NCI-H774 (cell line): ENCODE data around the gene NTHL1.

Experiments used
- DNase-seq: peaks from one replicate; lab custom pipeline; 2025; lab: John Stamatoyannopoulos, UW

NTHL1 gene

DNA sequence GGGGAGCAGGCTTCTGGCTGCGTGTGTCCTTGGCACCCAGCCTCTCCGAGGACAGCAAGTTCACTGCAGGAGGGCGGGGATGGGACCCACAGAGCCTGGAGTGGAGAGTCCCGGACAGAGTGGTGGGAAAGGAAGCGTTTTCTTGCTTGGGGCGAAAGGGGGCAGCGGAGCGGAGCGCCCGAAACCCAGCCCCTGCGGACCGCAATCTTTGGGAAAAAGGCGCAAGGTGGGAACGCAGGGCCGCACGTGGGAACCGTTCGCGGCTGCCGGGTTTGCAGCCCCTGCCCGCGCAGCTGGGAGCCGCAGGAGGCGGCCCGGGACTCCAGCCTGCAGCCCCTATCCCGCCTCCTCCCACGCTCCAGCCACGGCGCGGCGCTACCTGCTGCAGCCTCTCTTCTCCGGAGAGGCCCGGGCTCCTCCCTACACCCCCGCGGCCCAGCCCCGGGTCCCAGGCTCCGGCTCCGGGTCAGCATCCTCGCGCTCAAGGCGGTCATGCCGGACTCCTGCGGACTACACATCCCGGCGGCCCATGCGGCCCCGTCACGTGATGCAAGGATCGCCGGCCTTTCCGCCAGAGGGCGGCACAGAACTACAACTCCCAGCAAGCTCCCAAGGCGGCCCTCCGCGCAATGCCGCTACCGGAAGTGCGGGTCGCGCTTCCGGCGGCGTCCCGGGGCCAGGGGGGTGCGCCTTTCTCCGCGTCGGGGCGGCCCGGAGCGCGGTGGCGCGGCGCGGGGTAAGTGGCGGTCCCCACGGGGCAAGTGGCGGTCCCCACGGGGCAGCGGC is at the start of gene NTHL1, which contains the start of gene TSC2:
TSS of gene NTHL1 (minus strand) at position 505 of the 786 bp plus-strand sequence. CDS start at position 494, 11 bp downstream.
TSS of gene TSC2 (plus strand) at position 656 of the 786 bp plus-strand sequence. CDS start 631 bp downstream, outside the sequence.
- peak; percentile 81 for DNase-seq

DNA sequence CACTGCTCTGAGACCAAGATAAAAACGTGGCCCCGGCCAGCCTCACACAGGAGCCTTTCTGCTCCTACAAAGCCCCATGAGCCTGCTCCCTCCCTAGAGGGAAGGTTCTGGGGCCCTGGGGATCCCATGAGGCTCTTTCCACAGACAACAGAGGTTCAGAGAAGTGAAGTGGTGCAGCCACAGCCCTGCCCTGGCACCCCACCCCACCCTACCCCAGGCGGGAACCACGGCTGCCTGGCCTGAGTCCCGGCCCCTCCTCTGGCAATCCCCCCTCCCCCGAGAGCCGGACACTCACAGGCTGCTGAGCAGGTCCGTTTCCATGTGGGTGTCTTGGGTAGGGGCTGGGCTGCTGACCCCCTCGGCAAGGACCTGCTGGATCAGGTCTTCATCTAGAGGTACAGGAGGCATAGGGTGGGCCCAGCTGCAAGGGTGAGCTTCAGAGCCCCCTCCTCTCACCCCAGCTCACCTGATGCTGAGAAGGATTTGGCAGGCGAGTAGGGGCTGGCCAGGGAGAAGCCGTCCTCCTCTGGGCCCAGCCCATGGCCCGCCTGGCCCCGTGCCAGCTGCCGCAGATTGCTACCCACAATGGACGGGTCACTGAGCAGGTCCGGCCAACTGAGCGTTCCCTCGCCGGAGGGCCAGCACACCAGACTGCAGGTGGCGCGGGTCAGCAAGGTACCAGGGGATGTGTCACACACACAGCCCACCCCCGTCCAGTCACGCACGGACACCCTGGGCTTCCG is 49.4 kb upstream of the NTHL1 start:
- no peak for DNase-seq

DNA sequence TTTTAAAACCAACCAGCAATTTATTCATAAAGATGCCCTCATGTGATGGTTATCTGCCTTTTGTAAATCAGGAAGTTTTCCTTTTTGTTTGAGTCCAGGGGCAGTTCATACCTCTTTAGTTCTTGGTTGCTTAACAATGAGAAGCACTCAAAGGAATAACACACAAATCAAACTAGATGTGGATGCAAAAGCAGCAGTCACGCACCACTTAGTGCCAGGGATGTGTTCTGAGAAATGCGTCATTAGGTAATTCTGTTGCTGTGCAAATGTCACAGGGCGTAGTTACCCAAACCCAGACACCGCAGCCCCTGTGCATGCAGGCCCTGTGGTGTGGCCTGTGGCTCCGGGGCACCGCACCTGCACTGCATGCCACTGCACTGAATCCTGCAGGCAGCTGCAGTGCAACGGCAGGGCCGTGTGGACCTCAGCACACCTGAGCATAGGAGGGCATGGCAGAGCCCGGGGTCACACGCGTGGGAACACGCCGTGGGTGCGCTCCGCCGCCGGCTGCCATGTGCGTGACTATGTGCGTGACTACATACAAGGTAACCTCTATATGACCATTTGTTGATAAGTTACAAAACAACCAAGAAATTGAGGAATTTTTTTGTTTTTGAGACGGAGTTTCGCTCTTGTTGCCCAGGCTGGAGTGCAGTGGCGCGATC is 48.4 kb upstream of the NTHL1 start:
- no peak for DNase-seq

DNA sequence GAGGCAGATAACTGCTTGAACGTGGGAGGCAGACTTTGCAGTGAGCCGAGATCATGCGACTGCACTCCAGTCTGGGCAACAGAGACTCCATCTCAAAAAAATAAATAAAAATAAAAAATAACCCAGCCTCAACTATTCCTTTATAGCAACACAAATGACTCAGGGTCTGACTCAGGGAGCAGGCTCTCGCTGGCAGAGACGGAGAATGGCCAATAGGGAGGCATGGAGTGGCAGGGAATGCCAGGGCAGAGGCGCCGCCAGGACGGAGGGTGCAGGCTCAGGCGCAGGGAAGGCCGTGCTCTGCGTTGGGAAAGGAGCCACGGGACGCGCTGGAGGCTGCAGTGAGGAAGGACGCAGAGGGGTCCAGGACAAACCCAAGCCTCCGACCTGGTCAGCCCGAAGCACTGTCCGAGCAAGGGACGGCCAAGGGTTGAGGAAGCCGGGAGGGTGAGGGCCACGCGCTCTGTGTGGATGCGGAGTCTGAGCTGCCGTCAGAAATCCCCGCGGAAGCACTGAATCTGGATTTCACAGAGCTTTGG is 47.8 kb upstream of the NTHL1 start:
- no peak for DNase-seq

DNA sequence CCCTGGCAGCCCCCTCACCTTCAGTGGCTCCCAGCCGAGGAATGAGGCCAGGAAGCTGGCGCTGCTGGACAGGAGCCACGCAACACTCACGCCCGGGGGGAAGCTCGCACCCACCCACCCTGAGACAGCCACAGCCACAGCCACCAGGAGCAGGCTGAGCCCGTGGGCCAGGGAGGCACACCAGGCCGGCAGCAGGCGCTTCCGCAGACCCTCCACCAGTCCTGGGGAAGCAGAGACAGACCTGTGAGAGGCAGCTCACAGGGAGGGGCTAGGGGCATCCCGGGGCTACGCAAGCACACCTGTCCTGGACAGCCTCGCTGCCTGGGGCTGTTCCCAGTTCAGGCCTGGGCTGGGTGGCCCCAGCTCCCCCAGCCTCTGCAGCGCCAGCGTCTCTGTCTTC is 46.2 kb upstream of the NTHL1 start:
- DNase-seq, result no peak

DNA sequence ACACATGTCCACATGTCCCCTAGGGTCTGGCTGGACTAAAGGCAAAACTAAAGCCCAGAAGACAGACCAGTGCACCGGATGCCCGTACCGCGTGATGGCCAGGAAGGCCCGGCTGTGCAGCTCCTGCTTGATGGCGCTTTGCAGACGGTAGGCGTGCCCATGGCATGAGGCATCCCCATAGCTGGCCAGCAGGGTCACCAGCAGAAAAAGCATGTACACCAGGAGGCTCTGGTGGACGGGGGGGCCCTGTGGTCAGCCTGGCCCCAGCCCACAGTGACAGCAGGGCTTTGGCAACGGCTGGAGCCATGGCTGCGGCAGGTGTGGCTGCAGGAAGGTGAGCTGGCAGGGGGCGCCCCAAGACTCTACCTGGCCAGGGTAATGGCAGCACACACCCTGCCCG is 45.2 kb upstream of the NTHL1 start:
- DNase-seq, result no peak

DNA sequence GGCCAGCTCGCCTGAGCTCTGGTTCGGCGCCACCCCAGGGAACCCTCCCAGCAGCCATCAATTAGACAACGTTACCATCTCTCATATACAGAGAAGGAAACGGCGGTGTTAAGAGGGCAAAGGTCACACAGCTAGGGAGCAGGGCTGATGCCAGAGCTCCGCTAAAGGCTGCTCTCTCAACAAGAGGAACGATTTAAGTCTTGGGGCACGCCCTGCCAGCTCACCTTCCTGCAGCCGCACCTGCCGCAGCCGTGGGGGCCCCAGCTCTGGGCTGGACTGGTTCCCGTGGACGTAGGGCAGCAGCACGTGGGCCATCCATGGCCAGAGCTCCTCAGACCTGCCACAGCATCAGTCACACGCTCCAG is 44.6 kb upstream of the NTHL1 start:
- no peak for DNase-seq

DNA sequence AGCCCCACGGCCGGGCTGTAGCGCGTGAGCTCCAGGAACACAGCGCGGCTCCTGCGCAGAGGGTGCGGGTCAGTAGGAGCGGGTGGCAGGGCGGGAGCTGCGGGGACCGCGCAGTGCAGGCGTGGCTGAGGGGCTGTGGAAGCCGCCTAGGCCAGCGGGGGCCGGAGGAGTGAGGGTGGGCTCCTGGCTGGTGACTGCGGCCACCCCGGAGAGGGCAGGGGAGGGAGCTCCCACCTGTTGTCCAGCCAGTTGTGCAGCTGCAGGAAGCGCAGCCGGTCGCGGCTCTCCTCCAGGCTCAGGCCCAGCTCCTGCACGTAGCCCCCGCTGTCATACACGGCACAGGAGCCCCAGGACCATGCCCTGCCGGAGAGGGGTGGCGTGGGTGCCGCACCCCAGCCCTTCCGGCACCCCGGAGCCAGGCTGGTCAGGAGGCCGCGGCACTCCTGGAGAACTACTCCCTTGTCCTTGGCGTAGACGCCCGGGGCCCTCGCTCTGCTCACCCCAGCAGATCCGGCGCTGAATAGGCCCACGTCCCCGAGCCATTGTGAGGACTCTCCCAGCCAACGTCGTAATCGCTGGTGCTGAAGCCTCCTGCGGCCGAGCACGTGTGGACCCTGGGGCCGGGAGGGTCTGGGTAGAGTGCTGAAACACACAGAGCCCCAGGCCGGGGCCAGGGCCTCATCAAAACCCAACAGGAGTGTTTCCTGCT is 44.1 kb upstream of the NTHL1 start:
- no peak for DNase-seq

DNA sequence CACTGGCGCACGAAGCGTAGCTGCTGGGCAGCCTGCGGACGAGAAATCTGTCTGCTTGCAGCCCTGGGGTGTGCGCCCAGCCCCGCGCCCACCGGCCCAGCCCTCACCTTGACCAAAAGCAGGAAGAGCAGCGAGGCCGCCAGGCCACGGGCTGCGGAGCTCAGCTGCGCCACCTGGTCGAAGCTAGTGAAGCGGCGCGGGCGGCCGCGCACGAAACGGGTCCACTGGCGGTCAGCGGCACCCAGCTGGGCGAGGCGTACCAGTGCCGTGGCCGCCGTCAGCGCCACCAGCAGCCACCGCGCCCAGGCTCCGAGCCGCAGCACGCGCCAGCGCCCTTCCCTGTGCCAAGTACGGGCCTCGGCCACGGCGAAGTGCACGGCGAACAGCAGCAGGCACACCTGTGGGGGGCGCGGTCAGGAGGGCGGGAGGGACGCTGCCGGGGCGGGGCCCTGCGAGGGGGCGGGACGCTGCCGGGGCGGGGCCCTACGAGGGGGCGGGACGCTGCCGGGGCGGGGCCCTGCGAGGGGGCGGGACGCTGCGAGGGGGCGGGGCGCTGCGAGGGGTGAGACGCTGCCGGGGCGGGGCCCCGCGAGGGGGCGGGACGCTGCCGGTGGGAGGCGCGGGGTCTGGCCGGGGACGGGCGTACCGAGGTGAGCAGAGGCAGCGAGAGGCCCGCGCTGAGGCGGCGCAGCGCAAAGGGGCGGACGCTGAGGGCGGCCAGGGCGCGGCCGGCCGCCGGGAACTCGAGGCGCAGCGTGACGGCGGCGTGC is 43.3 kb upstream of the NTHL1 start:
- DNase-seq, result peak; percentile 24

DNA sequence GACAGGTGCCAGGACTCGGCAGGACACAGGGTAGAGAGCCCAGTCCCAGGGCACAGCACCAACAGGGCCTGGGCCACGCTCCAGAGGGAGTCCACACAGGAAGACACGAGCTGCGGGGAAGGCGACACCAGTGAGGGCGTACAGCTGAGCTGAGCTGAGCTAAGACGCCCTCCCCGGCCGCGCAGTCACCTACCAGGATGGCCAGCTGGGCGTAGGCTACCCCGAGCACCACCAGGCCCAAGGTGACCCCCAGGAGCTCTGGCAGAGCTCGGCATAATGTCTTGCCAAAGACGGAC is 42.8 kb upstream of the NTHL1 start:
- no peak for DNase-seq

DNA sequence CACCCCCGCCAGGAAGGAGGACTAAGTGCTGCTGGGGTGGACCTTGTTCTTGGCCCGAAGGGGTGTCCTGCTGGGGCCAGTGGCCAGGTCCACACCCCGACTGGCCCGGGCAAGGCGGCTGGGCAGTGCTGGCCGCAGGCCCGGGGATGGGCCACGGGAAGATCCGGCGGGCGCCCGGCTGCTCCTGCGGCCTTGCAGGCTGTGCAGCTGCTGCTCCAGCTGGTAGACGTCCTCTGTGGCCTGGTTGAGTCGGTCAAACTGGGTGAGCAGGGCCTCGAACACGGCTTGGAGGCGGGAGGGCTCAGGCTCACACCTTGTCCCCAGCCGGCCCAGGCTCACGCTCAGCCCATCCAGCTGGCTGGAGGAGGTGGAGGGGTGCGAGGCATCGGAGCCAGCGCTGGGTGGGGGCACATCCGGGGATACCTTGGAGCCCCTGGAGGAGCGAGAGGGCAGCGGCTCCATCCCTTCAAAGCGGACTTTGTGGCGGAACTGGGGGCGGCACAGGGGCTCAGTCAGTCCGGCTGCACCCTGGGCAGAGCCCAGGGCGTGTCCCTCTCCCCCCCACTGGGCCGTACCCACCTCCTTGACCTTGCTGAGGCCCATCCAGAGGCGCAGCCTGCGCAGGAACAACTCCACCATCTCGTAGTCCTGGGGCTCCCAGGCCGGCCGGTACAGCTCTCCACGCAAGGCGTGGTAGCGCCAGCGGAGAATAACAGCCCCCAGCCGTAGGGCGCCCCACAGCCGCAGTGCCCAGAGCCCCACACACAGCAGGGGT is 42.3 kb upstream of the NTHL1 start:
- no peak for DNase-seq

DNA sequence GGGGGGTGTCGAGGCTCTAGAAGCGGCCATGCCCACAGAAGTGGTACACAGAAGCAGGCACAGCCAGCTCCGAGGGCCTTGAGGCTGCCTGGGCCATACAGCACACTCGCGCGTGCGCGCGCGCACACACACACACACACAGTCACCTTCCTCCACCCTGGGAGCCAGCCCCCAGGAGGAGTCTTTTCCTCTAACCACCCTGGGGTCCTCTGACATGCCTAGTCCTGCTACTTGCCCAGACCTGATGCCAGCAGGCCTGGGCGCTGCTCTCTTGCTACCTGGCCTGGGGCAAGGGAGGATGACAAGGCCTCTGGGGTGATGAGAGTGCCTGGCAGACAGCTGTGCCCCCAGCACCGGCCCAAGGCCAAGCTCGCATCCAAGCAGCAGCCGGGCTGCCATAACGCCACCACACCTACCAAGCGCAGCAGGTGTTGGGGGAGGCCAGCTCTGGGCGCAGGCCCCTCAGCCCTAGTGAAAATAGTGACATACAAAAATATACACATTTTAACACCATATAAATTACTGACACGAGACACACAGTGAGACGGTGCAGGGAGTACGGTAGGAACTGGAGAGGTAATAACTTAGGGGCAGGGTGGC is 41.2 kb upstream of the NTHL1 start:
- DNase-seq, result no peak

DNA sequence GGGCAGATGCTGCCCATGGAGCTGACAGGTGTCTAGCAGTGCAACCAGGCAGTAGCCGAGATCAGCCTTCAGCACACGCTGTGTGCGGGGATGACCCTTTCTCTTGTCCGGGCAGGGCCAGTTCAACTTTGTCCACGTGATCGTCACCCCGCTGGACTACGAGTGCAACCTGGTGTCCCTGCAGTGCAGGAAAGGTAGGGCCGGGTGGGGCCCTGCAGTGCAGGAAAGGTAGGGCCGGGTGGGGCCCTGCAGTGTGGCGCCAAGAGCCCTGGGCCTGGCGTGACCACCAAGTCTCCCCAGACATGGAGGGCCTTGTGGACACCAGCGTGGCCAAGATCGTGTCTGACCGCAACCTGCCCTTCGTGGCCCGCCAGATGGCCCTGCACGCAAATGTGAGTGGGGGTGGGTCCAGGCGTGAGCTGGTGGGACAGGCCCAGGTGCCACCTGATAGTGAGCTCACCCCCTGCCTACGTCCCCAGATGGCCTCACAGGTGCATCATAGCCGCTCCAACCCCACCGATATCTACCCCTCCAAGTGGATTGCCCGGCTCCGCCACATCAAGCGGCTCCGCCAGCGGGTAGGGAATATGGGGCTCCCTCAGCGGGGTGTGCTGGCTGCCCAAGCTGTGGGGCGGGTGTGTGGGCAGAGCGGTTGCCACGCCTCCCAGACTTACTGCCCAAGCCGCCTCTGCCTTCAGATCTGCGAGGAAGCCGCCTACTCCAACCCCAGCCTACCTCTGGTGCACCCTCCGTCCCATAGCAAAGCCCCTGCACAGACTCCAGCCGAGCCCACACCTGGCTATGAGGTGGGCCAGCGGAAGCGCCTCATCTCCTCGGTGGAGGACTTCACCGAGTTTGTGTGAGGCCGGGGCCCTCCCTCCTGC is 40.4 kb upstream of the NTHL1 start:
- no peak for DNase-seq

DNA sequence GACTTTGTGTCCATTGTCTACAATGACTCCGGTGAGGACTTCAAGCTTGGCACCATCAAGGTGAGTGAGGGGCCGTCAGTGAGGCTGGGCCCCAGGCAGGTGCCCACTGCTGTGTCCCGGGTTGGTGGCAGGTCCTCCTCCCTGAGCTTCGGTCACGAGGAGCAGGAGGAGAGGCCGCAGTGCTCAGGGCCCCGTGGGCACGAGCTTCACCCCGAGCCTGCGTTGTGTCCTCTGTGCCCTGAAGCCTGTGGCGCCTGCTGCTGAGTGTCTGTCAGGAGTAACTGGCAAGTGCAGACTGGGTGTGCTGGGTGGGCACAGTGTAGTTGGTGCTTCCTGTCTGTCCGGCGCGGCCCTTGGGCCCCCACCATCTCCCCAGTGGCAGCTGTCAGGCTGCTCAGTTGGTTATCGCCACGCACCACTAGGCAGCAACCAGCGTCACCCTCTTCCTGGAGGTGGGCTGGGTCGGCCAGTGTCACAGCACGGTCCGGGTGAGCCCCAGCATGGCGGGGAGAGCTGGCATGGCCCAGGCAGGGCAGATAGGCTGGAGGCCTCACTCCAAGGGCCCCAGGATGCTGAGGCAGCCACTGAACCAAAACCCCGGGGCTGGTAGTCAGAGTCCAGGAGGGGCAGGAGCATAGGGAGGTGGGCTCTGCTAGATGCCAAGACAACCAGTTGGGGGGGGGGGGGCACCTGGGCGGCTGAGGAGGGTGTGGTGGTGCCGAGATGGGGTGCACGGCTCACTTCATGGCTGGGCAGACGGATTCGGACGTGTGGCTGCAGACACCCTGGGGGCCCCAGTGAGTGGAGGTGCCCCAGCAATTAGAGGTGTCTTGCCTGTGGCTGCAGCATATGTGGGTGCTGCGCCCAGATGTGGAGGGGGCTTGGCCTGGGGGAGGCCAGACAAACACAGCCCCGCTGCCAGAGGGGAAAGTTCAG is 39.4 kb upstream of the NTHL1 start:
- DNase-seq, result no peak

DNA sequence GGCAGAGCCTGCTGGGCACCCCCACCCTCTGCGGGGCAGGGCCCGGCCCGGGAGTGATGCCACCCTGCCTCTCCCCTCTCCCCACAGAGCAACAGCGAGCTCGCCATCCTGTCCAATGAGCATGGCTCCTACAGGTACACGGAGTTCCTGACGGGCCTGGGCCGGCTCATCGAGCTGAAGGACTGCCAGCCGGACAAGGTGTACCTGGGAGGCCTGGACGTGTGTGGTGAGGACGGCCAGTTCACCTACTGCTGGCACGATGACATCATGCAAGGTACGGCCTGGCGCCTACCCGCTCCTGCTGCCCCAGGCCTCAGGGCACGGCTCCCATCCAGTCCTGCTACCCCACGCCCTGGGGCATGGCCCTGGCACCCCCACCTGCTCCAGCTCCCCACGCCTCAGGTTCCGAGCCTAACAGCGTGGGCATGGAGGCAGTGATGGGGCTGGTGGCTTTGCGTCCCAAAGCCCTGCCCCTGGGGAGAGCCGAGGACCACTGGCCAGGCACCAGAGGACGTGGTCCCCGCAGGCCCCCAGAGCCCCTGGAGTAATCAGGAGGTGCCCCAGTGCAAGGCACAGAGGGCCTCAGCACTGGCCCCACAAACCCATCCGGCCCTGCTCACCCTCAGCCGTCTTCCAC is 38.6 kb upstream of the NTHL1 start:
- DNase-seq, result no peak

DNA sequence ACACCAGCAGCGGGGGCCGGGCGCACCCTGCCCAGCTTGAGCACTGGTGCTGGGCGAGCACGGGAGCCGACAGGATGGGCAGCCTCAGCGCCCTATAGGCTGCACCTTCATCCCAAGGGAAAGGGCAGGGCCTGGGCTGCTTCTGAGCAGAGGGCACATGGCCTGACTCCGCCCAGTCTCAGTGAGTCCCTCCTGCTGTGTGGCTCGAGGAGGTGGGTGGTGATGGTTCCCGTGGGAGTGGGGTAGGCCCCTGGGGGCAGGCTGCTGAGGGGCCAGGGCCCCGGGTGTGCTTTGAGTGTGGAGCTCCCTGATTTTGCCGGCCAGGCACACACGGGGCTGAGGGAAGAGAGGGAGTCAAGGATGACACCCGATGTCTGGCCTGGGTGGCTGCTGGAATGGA is 38.0 kb upstream of the NTHL1 start:
- DNase-seq, result no peak

DNA sequence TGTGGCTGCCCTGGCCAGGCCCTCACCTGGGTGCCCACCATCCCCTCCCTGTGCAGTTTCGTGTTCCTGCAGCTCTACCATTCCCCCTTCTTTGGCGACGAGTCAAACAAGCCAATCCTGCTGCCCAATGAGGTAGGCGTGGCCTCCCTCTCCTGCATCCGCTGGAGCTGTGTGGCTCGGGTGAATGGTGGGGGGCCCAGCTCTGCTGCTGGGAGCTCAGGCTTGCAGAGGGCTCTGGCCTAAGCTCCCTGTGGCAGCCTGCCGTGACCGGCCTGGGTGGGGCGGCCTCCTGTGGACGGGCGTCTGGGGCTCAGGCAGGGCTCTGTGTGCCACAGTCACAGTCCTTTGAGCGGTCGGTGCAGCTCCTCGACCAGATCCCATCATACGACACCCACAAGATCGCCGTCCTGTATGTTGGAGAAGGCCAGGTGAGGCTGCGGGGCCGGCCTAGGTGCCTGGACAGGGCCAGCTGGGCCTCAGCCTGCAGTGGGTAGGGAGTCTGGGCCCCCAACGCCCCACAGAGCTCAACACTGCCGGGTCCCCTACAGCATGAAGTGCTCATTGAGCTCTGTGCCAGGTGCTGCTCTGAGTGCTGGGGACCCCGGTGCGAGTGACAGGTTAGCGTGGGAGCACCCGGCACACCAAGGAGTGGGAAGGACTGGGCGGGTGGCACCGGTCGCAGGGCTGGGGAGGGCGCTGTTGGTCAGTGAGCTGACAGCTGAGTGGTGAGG is 37.4 kb upstream of the NTHL1 start:
- DNase-seq, result no peak
